ENCODE results near the gene MSLN.

MSLN gene

DNA sequence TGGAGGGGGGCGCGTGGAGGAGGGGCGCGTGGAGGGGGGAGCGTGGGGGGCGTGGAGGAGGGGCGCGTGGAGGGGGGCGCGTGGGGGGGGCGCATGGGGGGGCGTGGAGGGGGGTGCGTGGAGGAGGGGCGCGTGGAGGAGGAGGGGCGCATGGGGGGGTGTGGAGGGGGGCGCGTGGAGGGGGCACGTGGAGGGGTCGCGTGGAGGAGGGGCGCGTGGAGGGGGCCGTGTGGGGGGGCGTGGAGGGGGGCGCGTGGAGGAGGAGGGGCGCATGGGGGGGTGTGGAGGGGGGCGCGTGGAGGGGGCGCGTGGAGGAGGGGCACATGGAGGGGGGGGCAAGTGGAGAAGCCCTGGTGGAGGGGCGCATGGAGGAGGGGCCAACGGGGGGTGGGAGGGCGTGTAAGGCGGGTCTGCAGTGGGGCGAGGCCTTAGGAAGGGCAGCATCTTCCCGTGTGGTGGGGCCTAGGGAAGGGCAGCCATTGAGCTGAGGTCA lies 7.3 kb downstream of the MSLN start:
- H3K36me3 ChIP-seq (replicated peaks; ENCODE audit: low read depth, low read length): no peaks in the 10 kb centered on the region
- H2AFZ ChIP-seq (ENCODE audit: low read depth, low read length): no peak overlapping the region
- no peak overlapping the region for H3K4me2 ChIP-seq (ENCODE audit: low read length)
- no peaks in the 10 kb centered on the region for H3K27me3 ChIP-seq (ENCODE audit: low read depth, low read length)
- H3K27ac ChIP-seq (ENCODE audit: low read length): no peak overlapping the region
- H3K9ac ChIP-seq (ENCODE audit: low read length): no peak overlapping the region
- H3K79me2 ChIP-seq (ENCODE audit: low read length): no peaks in the 10 kb centered on the region
- TF ChIP-seq, protein P1, sequence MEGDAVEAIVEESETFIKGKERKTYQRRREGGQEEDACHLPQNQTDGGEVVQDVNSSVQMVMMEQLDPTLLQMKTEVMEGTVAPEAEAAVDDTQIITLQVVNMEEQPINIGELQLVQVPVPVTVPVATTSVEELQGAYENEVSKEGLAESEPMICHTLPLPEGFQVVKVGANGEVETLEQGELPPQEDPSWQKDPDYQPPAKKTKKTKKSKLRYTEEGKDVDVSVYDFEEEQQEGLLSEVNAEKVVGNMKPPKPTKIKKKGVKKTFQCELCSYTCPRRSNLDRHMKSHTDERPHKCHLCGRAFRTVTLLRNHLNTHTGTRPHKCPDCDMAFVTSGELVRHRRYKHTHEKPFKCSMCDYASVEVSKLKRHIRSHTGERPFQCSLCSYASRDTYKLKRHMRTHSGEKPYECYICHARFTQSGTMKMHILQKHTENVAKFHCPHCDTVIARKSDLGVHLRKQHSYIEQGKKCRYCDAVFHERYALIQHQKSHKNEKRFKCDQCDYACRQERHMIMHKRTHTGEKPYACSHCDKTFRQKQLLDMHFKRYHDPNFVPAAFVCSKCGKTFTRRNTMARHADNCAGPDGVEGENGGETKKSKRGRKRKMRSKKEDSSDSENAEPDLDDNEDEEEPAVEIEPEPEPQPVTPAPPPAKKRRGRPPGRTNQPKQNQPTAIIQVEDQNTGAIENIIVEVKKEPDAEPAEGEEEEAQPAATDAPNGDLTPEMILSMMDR (IDR thresholded peaks at IDR 0.05; ENCODE audit: low read depth, low read length): no peak
- TF ChIP-seq EZH2phosphoT487 (IDR thresholded peaks at IDR 0.05; ENCODE audit: low read depth): no peak
- H3K4me3 ChIP-seq (ENCODE audit: low read length): no peak overlapping the region
- no peaks in the 10 kb centered on the region for H4K20me1 ChIP-seq (ENCODE audit: insufficient read depth, low read length)
- H3K9me3 ChIP-seq (ENCODE audit: insufficient read depth, low read length): no peaks in the 10 kb centered on the region
- H3K4me1 ChIP-seq (ENCODE audit: low read length): no peaks in the 10 kb centered on the region

DNA sequence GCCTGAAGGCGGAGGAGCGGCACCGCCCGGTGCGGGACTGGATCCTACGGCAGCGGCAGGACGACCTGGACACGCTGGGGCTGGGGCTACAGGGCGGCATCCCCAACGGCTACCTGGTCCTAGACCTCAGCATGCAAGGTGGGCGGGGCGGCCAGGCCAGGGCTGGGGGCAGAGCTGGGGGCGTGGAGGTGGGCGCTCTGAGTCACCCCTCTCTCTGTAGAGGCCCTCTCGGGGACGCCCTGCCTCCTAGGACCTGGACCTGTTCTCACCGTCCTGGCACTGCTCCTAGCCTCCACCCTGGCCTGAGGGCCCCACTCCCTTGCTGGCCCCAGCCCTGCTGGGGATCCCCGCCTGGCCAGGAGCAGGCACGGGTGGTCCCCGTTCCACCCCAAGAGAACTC lies 7.9 kb downstream of the MSLN start:
- no peaks in the 10 kb centered on the region for H3K9me3 ChIP-seq (ENCODE audit: insufficient read depth, low read length)
- no peak overlapping the region for H3K9ac ChIP-seq (ENCODE audit: low read length)
- no peak overlapping the region for H2AFZ ChIP-seq (ENCODE audit: low read depth, low read length)
- no peaks in the 10 kb centered on the region for H3K4me1 ChIP-seq (ENCODE audit: low read length)
- no peaks in the 10 kb centered on the region for H3K27me3 ChIP-seq (ENCODE audit: low read depth, low read length)
- H3K79me2 ChIP-seq (ENCODE audit: low read length): no peaks in the 10 kb centered on the region
- no peaks in the 10 kb centered on the region for H4K20me1 ChIP-seq (ENCODE audit: insufficient read depth, low read length)
- no peak overlapping the region for H3K4me2 ChIP-seq (ENCODE audit: low read length)
- no peak overlapping the region for H3K4me3 ChIP-seq (ENCODE audit: low read length)
- H3K36me3 ChIP-seq (replicated peaks; ENCODE audit: low read depth, low read length): no peaks in the 10 kb centered on the region
- TF ChIP-seq EZH2phosphoT487 (IDR thresholded peaks at IDR 0.05; ENCODE audit: low read depth): no peak
- TF ChIP-seq, protein P1 (IDR thresholded peaks at IDR 0.05; ENCODE audit: low read depth, low read length): no peak
- no peak overlapping the region for H3K27ac ChIP-seq (ENCODE audit: low read length)

DNA sequence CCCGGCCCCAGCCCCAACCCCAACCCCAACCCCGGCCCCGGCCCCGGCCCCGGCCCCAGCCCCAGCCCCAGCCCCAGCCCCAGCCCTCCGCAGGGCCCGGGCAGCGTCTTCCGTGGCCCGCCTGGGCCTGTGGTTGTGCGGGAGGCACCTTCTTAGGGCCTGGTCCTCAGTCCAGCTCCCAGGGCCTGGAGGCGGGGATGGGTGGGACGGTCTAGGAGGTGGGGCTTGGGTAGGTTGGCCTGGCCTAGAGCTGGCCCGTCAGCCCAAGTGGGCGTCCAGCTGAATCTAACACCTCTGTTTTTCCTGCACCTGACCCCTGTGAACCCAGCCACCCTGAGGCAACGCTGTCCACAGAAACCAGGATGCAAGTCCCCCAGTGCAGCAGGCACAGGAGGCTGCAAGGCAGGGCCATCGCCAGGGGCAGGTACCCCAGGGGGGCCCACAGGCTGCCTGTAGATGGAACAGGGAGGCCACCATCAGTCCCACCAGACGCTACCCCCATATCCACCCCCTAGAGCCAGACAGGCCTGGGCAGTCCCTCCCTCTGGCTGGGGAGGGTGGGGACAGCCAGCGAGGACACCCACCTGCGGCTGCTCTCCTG lies 8.8 kb downstream of the MSLN start:
- Histone ChIP-seq H3K4me1 (ENCODE audit: low read length) (no peaks in the 10 kb centered on the region), H3K27ac (ENCODE audit: low read length) (no peak overlapping the region), H3K9me3 (ENCODE audit: insufficient read depth, low read length) (no peaks in the 10 kb centered on the region), H3K4me3 (ENCODE audit: low read length) (no peak overlapping the region), H3K79me2 (ENCODE audit: low read length) (no peaks in the 10 kb centered on the region), H3K9ac (ENCODE audit: low read length) (no peak overlapping the region), H3K36me3 (replicated peaks; ENCODE audit: low read depth, low read length) (no peaks in the 10 kb centered on the region), H3K4me2 (ENCODE audit: low read length) (no peak overlapping the region), H4K20me1 (ENCODE audit: insufficient read depth, low read length) (no peaks in the 10 kb centered on the region), H2AFZ (ENCODE audit: low read depth, low read length) (no peak overlapping the region), H3K27me3 (ENCODE audit: low read depth, low read length) (no peaks in the 10 kb centered on the region)
- no peak for TF ChIP-seq EZH2phosphoT487 (IDR thresholded peaks at IDR 0.05; ENCODE audit: low read depth)
- TF ChIP-seq, protein P1 (IDR thresholded peaks at IDR 0.05; ENCODE audit: low read depth, low read length): no peak

DNA sequence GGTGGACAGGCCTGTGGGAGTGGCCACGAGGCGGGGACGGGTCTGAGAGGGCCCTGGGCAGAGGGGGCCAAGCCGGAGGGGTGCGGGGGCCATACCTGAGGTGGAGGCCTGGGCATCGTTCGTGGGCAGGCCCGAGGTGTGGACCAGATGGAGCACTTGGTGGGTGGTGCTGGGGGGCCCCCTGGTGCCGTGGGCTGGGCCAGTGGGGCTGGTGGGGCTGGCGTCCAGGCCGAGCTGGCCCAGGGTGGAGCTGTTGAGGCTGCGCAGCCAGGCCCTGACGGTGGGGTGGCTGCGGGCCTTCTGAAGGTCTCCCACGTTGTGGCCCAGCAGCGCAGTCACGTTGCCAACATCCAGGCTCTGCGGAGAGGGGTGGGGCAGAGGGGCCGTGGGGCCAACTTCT lies 9.4 kb downstream of the MSLN start:
- Histone ChIP-seq H2AFZ (ENCODE audit: low read depth, low read length) (no peak overlapping the region), H3K9me3 (ENCODE audit: insufficient read depth, low read length) (no peaks in the 10 kb centered on the region), H3K9ac (ENCODE audit: low read length) (no peak overlapping the region), H4K20me1 (ENCODE audit: insufficient read depth, low read length) (no peaks in the 10 kb centered on the region), H3K4me2 (ENCODE audit: low read length) (no peak overlapping the region), H3K79me2 (ENCODE audit: low read length) (no peaks in the 10 kb centered on the region), H3K4me1 (ENCODE audit: low read length) (no peaks in the 10 kb centered on the region), H3K36me3 (replicated peaks; ENCODE audit: low read depth, low read length) (no peaks in the 10 kb centered on the region), H3K27ac (ENCODE audit: low read length) (no peak overlapping the region), H3K27me3 (ENCODE audit: low read depth, low read length) (no peaks in the 10 kb centered on the region), H3K4me3 (ENCODE audit: low read length) (no peak overlapping the region)
- TF ChIP-seq, protein P1 (IDR thresholded peaks at IDR 0.05; ENCODE audit: low read depth, low read length): no peak
- no peak for TF ChIP-seq EZH2phosphoT487 (IDR thresholded peaks at IDR 0.05; ENCODE audit: low read depth)

Data from OCI-LY3 (cell line).